NCI-H748 treated with DMSO at 0.1 percent for 48 hours (cell line): ENCODE measurements around the gene DPY30.

ENCODE experiments used
- DNase-seq: peaks from one replicate; lab custom pipeline; 2025; lab: John Stamatoyannopoulos, UW

The DPY30 gene

DNA sequence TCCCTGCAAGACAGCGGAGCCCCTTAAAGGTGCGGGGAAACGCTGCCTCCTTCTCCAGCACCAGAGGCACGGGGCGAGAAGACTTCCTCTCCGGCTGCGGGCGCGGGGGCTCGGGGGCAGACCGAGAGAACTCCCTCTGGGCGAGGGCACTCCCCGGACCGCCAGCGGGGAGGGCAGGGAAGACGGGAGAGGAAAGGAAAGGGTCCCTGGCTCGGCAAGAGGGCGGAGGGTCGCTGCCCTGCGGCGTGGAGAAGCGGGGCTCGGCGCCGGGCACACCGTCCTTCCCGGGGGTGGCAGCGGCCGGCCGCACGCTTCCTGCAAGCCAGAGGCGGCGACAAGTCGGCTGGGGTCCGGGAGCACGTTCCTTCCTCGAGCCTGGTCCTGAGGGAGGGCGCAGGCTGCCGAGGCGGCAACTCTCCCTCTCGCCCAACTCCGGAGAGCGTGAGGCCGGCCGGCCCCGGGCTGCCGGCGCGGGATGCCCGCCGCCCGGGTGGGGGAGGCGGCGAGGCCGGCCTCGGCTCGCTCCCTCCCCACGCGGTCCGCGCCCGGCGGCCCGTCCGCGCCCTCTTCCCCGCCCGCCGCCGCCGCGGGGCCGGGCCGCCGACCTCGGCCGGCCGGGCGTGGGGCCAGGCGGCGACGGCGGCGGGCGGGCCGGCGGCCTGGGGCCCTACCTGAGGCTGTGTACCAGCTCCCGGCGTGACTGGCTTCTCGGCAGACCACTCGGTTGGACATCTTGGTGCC is 29.9 kb downstream of the DPY30 start:
- no peak for DNase-seq

- no peak for DNase-seq
These were observed 30.6 kb downstream of the DPY30 start for GRCh38 chr2:32008805-32009515.

DNA sequence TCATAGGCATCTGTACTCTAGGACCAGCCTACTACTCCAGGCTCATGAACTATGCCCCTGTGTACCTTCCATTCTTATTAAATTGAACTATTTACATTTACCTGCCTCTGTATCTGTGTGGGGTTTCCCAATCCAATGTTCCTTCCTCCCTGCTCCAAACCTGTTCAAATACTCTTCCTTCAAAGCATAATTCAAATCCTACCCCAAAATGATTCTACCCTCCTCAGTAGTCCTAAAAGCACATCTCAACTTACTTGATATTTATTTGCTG is 32.5 kb downstream of the DPY30 start:
- no peak for DNase-seq

DNA sequence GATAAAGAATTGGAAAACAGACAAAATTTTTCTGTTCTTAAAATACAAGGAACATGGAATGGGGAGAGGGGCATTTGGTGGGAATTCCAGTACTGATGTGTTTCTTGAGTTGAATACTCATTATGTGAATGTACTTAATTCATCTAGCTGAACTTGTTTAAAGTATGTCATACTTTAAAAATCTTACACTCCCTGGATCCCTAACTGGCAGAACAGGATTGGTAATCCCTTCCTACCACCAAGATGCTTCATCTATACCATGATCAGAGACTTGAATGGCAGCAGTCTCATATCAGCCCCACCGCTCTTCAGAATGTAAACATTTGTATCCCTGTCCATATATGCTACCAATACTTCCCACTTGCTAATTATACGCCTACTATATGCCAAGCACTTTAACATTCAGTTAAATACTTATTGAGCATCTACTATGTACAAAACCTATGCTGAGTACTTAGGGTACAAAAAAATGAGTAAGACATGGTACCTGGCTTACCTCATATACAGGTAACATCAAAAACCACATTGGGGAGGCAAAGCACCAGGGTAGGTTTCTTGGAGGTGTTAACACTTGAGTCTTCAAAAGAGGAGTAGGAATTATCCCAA is 34.1 kb downstream of the DPY30 start:
- no peak for DNase-seq

GRCh38 chr2:32003791-32004190 is 35.8 kb downstream of the DPY30 start:
- DNase-seq = no peak

GRCh38 chr2:32002406-32002805 is 37.2 kb downstream of the DPY30 start:
- no peak for DNase-seq

GRCh38 chr2:31999438-31999837 is 40.2 kb downstream of the DPY30 start:
- no peak for DNase-seq

GRCh38 chr2:31998731-31999383 is 40.7 kb downstream of the DPY30 start:
- DNase-seq = no peak

DNA sequence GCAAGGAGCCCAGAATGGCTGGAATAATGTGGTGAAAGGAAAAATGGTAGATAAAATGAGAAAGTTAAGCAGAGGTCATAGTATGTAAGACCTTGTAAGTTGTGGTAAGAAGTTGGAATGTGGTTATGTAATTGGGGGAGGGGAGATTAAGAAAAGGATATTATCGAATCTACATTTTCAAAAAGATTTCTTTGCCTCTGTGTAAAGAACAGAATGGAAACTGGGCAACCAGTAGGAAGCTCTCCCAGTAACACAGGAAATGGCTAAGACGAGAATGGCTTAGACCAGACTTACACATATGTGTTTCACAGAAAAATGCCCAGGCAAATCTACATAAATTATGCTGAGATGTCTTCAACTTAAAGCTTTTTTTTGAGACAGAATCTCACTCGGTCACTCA is 42.0 kb downstream of the DPY30 start:
- DNase-seq = no peak

GRCh38 chr2:31996571-31997150 is 42.9 kb downstream of the DPY30 start:
- DNase-seq = no peak

- DNase-seq = no peak
These were observed 46.7 kb downstream of the DPY30 start for GRCh38 chr2:31992934-31993333.

DNA sequence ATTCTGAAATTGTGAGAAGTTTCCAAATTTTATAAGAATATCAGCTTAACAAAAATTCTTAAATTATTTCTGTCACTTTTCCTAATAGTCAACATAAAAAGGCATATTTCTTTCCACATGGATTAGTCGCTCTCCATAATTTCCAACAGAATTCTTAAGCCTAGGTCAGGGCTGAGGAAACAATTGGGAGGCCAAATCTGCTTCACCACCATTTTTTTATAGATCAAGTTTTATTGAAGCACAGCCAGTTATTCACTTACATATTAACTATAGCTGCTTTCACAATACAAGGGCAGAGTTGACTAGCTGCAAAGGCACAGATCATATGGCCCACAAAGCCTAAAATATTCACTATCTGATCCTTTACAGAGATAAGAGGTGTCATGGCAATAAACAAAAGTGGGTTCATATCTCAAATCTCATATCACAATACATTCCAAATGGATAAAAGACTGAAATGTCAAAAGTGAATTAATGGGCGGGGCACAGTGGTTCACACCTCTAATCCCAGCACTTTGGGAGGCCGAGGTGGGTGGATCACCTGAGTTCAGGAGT is 47.5 kb downstream of the DPY30 start:
- DNase-seq = no peak

GRCh38 chr2:31989946-31990345 is 49.7 kb downstream of the DPY30 start:
- DNase-seq = no peak

DNA sequence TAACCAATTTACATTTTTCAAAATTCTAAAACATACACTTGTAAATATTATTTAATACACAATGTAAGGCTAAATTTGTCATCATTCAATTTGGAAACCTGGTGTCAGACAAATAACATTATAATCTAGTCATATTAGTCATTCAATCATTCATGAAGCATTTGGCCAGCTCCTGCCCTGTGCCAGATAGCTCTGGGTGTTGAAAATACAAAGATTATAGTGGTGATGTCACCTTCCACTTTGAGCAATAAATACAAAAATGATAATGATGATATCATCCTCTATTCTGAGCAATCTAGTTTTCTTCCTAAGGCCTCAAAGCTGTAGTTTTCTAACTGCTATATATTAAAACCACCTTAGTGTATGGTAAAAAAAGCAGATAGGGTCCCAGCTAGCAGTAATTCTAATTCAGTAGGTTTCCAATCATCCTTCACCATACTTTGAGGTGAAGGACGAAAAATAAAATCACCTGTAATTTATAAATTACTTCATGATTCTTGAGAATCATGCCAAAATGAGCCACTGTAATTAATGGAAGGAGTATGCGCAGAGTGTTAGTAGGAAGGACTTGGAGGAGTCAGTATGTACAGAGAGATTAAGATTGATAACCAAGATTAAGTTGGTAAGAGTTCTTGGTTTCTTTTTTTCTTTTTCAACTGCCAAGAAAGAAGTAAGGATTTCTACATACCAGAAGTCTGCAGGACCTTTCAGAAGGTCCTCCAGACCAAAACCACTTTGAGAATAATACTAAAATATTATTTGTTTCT is 52.0 kb downstream of the DPY30 start:
- no peak for DNase-seq

DNA sequence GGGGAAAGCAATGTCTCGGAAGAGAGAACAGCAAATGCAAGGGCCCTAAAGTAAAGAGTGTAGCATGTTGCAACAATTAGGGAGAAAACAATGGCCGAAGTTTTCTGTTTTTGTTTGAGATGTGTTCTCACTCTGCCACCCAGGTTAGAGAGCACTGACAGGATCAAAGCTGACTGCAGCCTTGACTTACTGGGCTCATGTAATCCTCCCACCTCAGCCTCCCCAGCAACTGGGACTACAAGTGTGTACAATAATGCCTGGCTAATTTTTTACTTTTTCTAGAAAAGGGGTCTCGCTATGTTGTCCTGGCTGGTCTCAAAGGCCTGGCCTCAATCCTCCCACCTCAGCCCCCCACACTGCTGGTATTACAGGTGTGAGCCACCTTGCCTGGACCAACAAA is 52.7 kb downstream of the DPY30 start:
- no peak for DNase-seq

DNA sequence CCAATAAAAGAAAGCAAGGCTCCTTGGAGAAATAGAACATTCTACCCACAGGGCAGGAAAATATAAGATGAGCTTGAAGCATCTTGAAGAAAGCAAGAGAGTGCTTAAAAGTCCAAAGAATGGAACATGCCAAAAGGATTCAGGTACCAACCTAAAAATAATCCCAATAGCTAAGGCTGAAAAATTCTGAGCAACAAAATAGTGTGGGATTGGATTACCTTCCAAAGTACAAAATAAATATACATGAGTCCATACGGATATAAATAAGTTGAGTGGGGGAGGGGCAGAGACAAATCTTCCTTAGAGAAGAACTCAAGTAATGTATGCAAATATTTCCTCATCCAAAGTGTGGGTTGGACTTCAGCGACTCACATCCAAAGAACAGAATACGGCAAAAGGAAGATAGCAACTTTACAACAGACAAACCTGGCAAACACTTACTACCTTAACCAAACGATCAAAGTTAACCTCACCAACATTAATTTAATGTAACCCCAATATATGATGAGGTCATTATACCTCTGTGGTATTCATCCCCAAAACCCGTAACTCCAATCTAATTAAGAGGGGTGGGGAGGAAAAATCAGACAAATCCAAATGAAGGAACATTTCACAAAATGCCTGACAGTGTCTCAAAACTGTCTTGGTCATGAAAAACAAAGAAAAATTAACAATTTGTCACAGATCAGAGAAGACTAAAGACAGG is 55.7 kb downstream of the DPY30 start:
- no peak for DNase-seq

DNA sequence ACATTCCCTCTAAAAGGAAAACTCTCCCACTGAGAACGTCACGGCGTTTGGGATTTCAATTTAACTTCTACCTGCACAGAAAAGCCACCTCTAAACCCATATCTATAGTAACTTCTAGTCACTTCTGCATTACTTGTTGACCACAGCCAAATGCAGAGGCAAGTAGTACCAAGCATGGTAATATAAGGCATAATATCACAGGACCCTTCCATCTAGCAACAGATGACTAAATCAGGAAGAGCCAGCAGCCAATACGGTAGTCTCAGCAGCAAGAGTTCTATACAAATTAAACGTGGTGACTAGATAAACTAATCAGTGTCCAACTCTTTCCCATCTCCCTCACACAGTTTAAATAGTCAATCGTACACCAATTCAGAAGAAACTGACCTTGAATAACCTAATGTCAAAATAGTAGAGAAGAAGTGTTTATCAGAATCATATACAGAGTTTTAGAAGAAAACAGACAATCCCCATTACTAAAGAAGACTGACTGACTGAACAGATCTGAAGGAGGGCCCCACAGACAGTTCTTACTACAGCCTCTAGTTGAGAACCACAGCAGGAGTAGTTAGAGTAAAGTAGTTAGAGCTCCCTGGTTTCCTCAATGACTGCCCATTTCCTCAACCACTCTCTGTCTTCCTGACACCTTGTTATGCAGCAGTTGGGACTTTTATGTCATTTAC is 58.8 kb downstream of the DPY30 start:
- DNase-seq = no peak

- no peak for DNase-seq
These were observed 59.6 kb downstream of the DPY30 start for GRCh38 chr2:31979956-31980355.

DNA sequence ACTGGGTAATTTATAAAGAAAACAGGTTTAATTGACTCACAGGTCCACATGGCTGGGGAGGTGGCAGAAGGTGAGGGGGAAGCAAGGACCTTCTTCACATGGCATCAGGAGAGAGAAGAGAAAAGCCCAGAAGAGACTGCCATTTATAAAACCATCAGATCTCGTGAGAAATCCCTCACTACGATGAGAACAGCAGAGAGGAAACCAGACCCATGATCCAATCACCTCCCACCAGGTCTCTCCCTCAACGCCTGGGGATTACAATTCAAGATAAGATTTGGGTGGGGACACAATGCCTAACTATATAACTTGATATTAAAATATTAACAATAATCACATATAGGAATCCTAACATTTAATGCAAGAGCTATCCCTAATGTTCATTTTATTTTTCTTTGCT is 60.6 kb downstream of the DPY30 start:
- no peak for DNase-seq

DNA sequence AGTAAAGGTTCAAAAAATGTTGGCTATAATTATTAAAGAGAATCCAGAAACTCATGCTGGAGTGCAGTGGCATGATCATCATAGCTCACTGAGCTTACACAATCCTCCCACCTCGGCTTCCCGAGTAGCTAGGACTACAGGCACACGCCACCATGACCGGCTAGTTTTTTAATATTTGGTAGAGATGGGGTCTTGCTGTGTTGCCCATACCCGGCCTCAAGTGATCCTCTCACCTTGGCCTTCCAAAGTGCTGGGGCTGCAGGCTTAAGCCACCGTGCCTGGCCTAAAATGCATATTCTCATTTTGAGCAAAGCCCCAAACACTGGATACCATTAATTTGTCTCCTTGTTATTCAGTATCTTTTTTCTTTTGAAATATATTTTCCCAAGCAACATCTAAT is 61.2 kb downstream of the DPY30 start:
- no peak for DNase-seq
